ENCODE measurements around the gene MTARC2. TPM values are rescaled to one million over a fixed set of nuclear protein-coding genes. Genes with fewer than 3 reads are reported as not detected.

The MTARC2 gene
- polyA plus RNA-seq, 1 of the 3 experiments (the other 2 are of a cell fraction): 6.1 TPM

DNA sequence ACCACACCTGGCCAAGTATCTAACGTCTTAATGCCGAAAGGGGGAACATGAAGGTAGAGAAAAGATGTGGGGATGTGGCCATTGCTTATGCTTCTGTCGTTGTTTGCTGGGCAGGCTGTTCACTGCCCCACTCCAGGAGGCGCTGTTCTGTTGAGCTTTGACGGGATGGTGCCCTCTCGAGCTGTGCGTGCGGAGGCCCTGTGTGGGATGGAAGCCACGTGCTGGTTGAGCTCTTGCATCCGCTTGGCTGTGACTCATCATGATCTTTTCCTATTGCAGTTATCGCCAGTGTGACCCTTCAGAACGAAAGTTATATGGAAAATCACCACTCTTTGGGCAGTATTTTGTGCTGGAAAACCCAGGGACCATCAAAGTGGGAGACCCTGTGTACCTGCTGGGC lies 64.9 kb downstream of the MTARC2 start:
- Histone ChIP-seq H3F3A (replicated peaks; ENCODE audit: insufficient read depth) (no peaks in the 10 kb centered on the region), H3K4me3 (ENCODE audit: low read depth in 2 of 2, low read length in 1 of 2) (no peak overlapping the region), H3K36me3 (replicated peaks in 1 of 2; ENCODE audit: control insufficient read depth in 1 of 2, insufficient read depth in 2 of 2, low read length in 1 of 2) (no peaks in the 10 kb centered on the region), H3K9me2 (no peaks in the 10 kb centered on the region), H2AFZ (ENCODE audit: low read depth) (no peak overlapping the region), H3K4me2 (no peak overlapping the region), H3K27ac (ENCODE audit: low read depth in 2 of 2, low read length in 1 of 2) (no peak overlapping the region), H3K9me3 (no peaks in the 10 kb centered on the region), H4K20me1 (ENCODE audit: insufficient read depth) (no peaks in the 10 kb centered on the region), H3K79me2 (ENCODE audit: insufficient read depth) (no peaks in the 10 kb centered on the region), H3K27me3 (ENCODE audit: insufficient read depth) (no peaks in the 10 kb centered on the region), H3K9ac (no peak overlapping the region), H3K4me1 (ENCODE audit: control insufficient read depth in 1 of 2, insufficient read depth in 2 of 2, low read depth in 1 of 2, low read length in 1 of 2) (peaks cover 0 to 5% of the 10 kb centered on the region in 2 experiments; a peak in 1 of 4 replicates)
- no peak for TF ChIP-seq JUND (IDR thresholded peaks at IDR 0.05)
- TF ChIP-seq, protein P1, sequence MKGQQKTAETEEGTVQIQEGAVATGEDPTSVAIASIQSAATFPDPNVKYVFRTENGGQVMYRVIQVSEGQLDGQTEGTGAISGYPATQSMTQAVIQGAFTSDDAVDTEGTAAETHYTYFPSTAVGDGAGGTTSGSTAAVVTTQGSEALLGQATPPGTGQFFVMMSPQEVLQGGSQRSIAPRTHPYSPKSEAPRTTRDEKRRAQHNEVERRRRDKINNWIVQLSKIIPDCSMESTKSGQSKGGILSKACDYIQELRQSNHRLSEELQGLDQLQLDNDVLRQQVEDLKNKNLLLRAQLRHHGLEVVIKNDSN (IDR thresholded peaks at IDR 0.05; ENCODE audit: borderline replicate concordance, low read depth): no peak
- TF ChIP-seq FOXJ3 (CRISPR knock-in tag; IDR thresholded peaks at IDR 0.05): no peak
- TF ChIP-seq, protein P2, sequence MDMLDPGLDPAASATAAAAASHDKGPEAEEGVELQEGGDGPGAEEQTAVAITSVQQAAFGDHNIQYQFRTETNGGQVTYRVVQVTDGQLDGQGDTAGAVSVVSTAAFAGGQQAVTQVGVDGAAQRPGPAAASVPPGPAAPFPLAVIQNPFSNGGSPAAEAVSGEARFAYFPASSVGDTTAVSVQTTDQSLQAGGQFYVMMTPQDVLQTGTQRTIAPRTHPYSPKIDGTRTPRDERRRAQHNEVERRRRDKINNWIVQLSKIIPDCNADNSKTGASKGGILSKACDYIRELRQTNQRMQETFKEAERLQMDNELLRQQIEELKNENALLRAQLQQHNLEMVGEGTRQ (IDR thresholded peaks at IDR 0.05; ENCODE audit: borderline replicate concordance, low read depth, low read length): no peak
- no peak for TF ChIP-seq POLR2AphosphoS5 (IDR thresholded peaks at IDR 0.05; ENCODE audit: low read depth, low read length)
- no peak for TF ChIP-seq EZH2phosphoT487 (IDR thresholded peaks at IDR 0.05; ENCODE audit: borderline replicate concordance, low read depth)
- no peak for TF ChIP-seq TAF1 (IDR thresholded peaks at IDR 0.05; ENCODE audit: borderline replicate concordance, low read depth, low read length)
- no peak for TF ChIP-seq SMC3 (IDR thresholded peaks at IDR 0.05; ENCODE audit: low read depth, low read length)
- TF ChIP-seq GATA2 (CRISPR knock-in tag; IDR thresholded peaks at IDR 0.05): no peak
- no peak for TF ChIP-seq SIN3A (IDR thresholded peaks at IDR 0.05; ENCODE audit: borderline replicate concordance, low read depth, low read length)
- TF ChIP-seq RAD21 (IDR thresholded peaks at IDR 0.05; ENCODE audit: low read length): no peak
- TF ChIP-seq RCOR1 (IDR thresholded peaks at IDR 0.05; ENCODE audit: low read length): no peak
- no peak for TF ChIP-seq FOSL2 (IDR thresholded peaks at IDR 0.05; ENCODE audit: borderline replicate concordance, low read depth)
- no peak for TF ChIP-seq CHD2 (IDR thresholded peaks at IDR 0.05; ENCODE audit: low read length, partially characterized antibody)
- TF ChIP-seq, protein P3, sequence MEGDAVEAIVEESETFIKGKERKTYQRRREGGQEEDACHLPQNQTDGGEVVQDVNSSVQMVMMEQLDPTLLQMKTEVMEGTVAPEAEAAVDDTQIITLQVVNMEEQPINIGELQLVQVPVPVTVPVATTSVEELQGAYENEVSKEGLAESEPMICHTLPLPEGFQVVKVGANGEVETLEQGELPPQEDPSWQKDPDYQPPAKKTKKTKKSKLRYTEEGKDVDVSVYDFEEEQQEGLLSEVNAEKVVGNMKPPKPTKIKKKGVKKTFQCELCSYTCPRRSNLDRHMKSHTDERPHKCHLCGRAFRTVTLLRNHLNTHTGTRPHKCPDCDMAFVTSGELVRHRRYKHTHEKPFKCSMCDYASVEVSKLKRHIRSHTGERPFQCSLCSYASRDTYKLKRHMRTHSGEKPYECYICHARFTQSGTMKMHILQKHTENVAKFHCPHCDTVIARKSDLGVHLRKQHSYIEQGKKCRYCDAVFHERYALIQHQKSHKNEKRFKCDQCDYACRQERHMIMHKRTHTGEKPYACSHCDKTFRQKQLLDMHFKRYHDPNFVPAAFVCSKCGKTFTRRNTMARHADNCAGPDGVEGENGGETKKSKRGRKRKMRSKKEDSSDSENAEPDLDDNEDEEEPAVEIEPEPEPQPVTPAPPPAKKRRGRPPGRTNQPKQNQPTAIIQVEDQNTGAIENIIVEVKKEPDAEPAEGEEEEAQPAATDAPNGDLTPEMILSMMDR (IDR thresholded peaks at IDR 0.05): no peak
- ChIA-PET CTCF (no interaction called here), POLR2A (no interaction called here)
- 80% methylated on average over 12 of the region's 12 CpGs for WGBS (ENCODE audit: low lambda C conversion rate)
- DNase-seq: no peak

DNA sequence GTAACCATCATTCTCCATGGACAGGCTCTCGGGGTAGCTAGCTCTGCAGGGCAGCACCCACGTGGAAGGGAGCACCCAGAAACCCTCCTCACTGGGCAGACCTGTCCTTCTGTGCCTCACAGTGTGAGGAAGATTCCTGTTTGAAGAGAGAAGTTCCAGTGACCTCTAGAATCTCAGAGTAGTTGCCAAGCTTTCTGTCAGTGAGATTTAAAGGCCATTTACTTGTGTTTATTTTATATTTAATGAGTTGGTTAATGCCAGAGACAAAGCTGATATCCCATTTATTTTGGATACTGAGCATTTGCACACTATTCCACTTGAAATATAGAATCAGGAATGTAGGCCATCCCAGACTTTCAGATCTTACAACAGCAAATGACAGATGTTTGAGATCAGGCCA lies 67.3 kb downstream of the MTARC2 start:
- Histone ChIP-seq H3K36me3 (replicated peaks in 1 of 2; ENCODE audit: control insufficient read depth in 1 of 2, insufficient read depth in 2 of 2, low read length in 1 of 2) (no peaks in the 10 kb centered on the region), H3K4me1 (ENCODE audit: control insufficient read depth in 1 of 2, insufficient read depth in 2 of 2, low read depth in 1 of 2, low read length in 1 of 2) (no peaks in the 10 kb centered on the region; a peak in 1 of 4 replicates), H4K20me1 (ENCODE audit: insufficient read depth) (no peaks in the 10 kb centered on the region), H3K79me2 (ENCODE audit: insufficient read depth) (no peaks in the 10 kb centered on the region), H3K9me3 (no peaks in the 10 kb centered on the region), H3F3A (replicated peaks; ENCODE audit: insufficient read depth) (no peaks in the 10 kb centered on the region), H3K4me3 (ENCODE audit: low read depth in 2 of 2, low read length in 1 of 2) (no peak overlapping the region), H3K9ac (no peak overlapping the region), H2AFZ (ENCODE audit: low read depth) (no peak overlapping the region), H3K9me2 (no peaks in the 10 kb centered on the region), H3K4me2 (no peak overlapping the region), H3K27ac (ENCODE audit: low read depth in 2 of 2, low read length in 1 of 2) (no peak overlapping the region), H3K27me3 (ENCODE audit: insufficient read depth) (no peaks in the 10 kb centered on the region)
- DNase-seq: no peak
- no CpG with 5 or more reads among the region's 2 CpGs for WGBS (ENCODE audit: low lambda C conversion rate)
- CTCF ChIA-PET: interaction anchor here (0.6 to 2.2 kb wide), 3 partner anchors 10 to 40 kb away, joined by 3 to 7 read pairs (median 4); no protein-coding TSS in a partner anchor
- POLR2A ChIA-PET: no interaction called here
- TF ChIP-seq FOXJ3 (CRISPR knock-in tag; IDR thresholded peaks at IDR 0.05) (no peak), RFX5 (IDR thresholded peaks at IDR 0.05; ENCODE audit: low read length) (no peak), CHD2 (IDR thresholded peaks at IDR 0.05; ENCODE audit: low read length, partially characterized antibody) (no peak), RCOR1 (IDR thresholded peaks at IDR 0.05; ENCODE audit: low read length) (no peak)
- TF ChIP-seq, protein P4, sequence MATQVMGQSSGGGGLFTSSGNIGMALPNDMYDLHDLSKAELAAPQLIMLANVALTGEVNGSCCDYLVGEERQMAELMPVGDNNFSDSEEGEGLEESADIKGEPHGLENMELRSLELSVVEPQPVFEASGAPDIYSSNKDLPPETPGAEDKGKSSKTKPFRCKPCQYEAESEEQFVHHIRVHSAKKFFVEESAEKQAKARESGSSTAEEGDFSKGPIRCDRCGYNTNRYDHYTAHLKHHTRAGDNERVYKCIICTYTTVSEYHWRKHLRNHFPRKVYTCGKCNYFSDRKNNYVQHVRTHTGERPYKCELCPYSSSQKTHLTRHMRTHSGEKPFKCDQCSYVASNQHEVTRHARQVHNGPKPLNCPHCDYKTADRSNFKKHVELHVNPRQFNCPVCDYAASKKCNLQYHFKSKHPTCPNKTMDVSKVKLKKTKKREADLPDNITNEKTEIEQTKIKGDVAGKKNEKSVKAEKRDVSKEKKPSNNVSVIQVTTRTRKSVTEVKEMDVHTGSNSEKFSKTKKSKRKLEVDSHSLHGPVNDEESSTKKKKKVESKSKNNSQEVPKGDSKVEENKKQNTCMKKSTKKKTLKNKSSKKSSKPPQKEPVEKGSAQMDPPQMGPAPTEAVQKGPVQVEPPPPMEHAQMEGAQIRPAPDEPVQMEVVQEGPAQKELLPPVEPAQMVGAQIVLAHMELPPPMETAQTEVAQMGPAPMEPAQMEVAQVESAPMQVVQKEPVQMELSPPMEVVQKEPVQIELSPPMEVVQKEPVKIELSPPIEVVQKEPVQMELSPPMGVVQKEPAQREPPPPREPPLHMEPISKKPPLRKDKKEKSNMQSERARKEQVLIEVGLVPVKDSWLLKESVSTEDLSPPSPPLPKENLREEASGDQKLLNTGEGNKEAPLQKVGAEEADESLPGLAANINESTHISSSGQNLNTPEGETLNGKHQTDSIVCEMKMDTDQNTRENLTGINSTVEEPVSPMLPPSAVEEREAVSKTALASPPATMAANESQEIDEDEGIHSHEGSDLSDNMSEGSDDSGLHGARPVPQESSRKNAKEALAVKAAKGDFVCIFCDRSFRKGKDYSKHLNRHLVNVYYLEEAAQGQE (IDR thresholded peaks at IDR 0.05; ENCODE audit: low read depth, low read length): no peak
- TF ChIP-seq, protein P5, sequence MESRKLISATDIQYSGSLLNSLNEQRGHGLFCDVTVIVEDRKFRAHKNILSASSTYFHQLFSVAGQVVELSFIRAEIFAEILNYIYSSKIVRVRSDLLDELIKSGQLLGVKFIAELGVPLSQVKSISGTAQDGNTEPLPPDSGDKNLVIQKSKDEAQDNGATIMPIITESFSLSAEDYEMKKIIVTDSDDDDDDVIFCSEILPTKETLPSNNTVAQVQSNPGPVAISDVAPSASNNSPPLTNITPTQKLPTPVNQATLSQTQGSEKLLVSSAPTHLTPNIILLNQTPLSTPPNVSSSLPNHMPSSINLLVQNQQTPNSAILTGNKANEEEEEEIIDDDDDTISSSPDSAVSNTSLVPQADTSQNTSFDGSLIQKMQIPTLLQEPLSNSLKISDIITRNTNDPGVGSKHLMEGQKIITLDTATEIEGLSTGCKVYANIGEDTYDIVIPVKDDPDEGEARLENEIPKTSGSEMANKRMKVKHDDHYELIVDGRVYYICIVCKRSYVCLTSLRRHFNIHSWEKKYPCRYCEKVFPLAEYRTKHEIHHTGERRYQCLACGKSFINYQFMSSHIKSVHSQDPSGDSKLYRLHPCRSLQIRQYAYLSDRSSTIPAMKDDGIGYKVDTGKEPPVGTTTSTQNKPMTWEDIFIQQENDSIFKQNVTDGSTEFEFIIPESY (IDR thresholded peaks at IDR 0.05; ENCODE audit: borderline replicate concordance, low read depth): no peak
